Pancreas (tissue), 10 donors: Measurements from ENCODE around the gene EPHA10. TPM values are rescaled to one million over a fixed set of nuclear protein-coding genes. Genes with fewer than 3 reads are reported as not detected.

ENCODE experiments used
- ATAC-seq, 4 donors: fragments of 200-7000 bp; cut with Tn5 transposase; one replicate each; pipeline versions ENCODE4 v1.8.0 to v1.9.1; 2020; ENCODE audit warnings: mild to moderate bottlenecking in 4 of 4, moderate library complexity in 4 of 4
- DNase-seq, 6 donors: peaks; one replicate each; pipeline ENCODE4 v3.0.0-alpha.2; 2020
- FAIRE-seq: peaks from 2 replicates; lab custom pipeline; 2012; peaks lifted over from hg19 to GRCh38; lab: Jason Lieb, UNC
- H3K27ac ChIP-seq, 4 donors: fragments of 200-600 bp; sonication (generic); 1 replicate in 3 of 4; 2 replicates in 1 of 4; pipeline versions ENCODE4 v1.5.0 to v1.8.0; 2020
- H3K27me3 ChIP-seq, 4 donors: fragments of 200-600 bp; one replicate each; pipeline ENCODE4 v1.8.0; 2021
- H3K36me3 ChIP-seq, 3 donors: fragments of 200-600 bp; sonication (generic) in 1 of 3; one replicate each; pipeline versions ENCODE4 v1.5.0 to v1.8.0; 2020 to 2021
- H3K4me1 ChIP-seq, 3 donors: fragments of 200-600 bp; one replicate each; pipeline ENCODE4 v1.8.0; 2021
- H3K4me3 ChIP-seq, 4 donors: fragments of 200-600 bp; sonication (generic) in 2 of 4; one replicate each; pipeline versions ENCODE4 v1.5.0 to v1.8.0; 2020 to 2021
- H3K9me3 ChIP-seq, 4 donors: fragments of 200-600 bp; one replicate each; pipeline ENCODE4 v1.8.0; 2021
- CTCF ChIP-seq, 4 donors: fragments of 200-600 bp; sonication (generic) in 3 of 4; IDR thresholded peaks; one replicate each; pipeline versions ENCODE4 v1.5.0 to v1.8.0; 2021; ENCODE audit warnings: antibody characterized with exemption in 4 of 4
- WGBS, 2 donors: extraction: QIAGEN DNeasy Blood & Tissue Kit; methylation state at CpG; one replicate each; pipeline ENCODE4 v1.1.7; 2013; 5-methylcytosine and 5-hydroxymethylcytosine counted together
- intact Hi-C, 3 donors: fragments of 100-400 bp; cut with DNase I; formaldehyde crosslinking; loops; one replicate each; pipeline versions ENCODE4 v1.11.1 to v1.14.2; 2022
- polyA plus RNA-seq, 2 donors: library from polyadenylated mRNA; stranded (reverse); fragments of 200-250 nt; gene quantifications; one replicate each; pipeline ENCODE4 v1.2.3, GENCODE V29; 2013
- total RNA-seq, 6 donors: library from RNA; stranded (reverse); fragmentation: NEBNext Ultra II Directional in 4 of 6; extraction: Animal tissue kit (Norgen Biotek cat#: 25700) in 4 of 6; gene quantifications; one replicate each; pipeline versions ENCODE4 v1.2.1 to v1.2.4, GENCODE V29; 2021 to 2023
- donor health status: healthy with polysubstance abuse.
- donor health status: DM: no; HTN: no; CAD: no; lungs with moderate emphysema.
- donor health status: DM: no; HTN: no; CAD: no.
- donor health status: control.
- donor health status: control.
- donor health status: Bipolar disorder and iron deficiency.
- donor health status: DM: yes; HTN: yes; CAD: no.
- donor health status: DM: no; HTN: no; CAD: no.
- donor health status: DM: no; HTN: no; CAD: no.
- donor health status: DM: yes; HTN: yes; CAD: no.

EPHA10 gene
- total and polyA plus RNA-seq, 8 donors = 1.7 to 3.8 (median 2.2) TPM

- ATAC-seq (no peak), DNase-seq (no peak), FAIRE-seq (no peak)
- Histone ChIP-seq H3K4me3 (no peak overlapping the region), H3K9me3 (no peaks in the 10 kb centered on the region), H3K27me3 (no peaks in the 10 kb centered on the region), H3K27ac (no peak overlapping the region), H3K36me3 (no peaks in the 10 kb centered on the region), H3K4me1 (no peaks in the 10 kb centered on the region)
- intact Hi-C loops = no loop called here
- no peak for TF ChIP-seq CTCF (IDR thresholded peaks at IDR 0.05)
- 81 to 85% methylated on average over 4 of the region's 4 CpGs for WGBS, 2 donors
These were observed 48.6 kb downstream of the EPHA10 start for GRCh38 chr1:37716321-37716720.

DNA sequence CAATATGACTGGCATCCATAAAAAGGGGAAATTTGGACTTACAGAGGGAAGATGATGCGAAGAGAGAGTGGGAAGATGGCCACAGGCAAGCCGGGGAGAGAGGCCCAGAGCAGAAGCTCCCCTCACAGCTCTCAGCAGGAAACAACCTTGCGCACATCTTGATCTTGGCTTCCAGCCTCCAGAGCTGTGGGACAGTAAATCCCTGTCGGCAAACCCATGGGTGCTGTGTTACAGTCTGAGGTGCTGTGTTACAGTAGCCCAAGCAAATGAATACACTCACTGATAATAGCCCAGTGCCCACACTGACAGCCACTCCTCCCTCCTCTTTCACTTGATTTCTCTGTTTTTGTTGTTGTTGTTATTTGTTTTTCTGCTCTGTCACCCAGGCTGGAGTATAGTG, 50.2 kb downstream of the EPHA10 start:
- H3K27ac ChIP-seq = no peak overlapping the region
- H3K4me1 ChIP-seq = no peaks in the 10 kb centered on the region
- DNase-seq (no peak), FAIRE-seq (no peak), ATAC-seq (no peak)
- H3K36me3 ChIP-seq = no peaks in the 10 kb centered on the region
- no peak overlapping the region for H3K4me3 ChIP-seq
- H3K9me3 ChIP-seq = no peaks in the 10 kb centered on the region
- no peak for TF ChIP-seq CTCF (IDR thresholded peaks at IDR 0.05)
- 86 to 91% methylated on average over 4 of the region's 4 CpGs for WGBS, 2 donors
- H3K27me3 ChIP-seq = no peaks in the 10 kb centered on the region
- intact Hi-C loops = no loop called here

DNA sequence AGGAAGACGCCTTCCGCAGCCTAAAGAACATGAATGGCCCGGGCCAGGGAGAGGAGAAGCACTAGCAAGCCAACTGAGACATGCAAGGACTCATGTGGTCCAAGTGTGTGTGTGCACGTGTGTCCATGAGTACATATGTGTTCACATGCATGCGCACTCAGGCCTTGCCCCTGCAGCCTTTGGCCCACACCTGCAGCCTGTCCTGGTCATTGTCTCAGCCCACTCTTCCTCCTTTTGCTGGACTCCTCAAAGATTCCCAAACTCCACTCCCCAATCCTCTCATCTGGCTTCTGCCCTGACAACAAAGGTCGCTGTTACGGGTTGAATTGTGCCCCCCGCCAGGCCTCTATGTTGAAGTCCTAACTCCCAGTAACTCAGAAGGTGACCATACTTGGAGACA, 50.7 kb downstream of the EPHA10 start:
- no peak for TF ChIP-seq CTCF (IDR thresholded peaks at IDR 0.05)
- Histone ChIP-seq H3K27ac (no peak overlapping the region), H3K4me3 (no peak overlapping the region), H3K4me1 (no peaks in the 10 kb centered on the region), H3K36me3 (no peaks in the 10 kb centered on the region), H3K9me3 (no peaks in the 10 kb centered on the region), H3K27me3 (no peaks in the 10 kb centered on the region)
- no peak for FAIRE-seq
- intact Hi-C loops = no loop called here
- ATAC-seq = no peak
- DNase-seq = no peak
- 78 to 87% methylated on average over 7 to 8 of the region's 8 CpGs for WGBS, 2 donors

DNA sequence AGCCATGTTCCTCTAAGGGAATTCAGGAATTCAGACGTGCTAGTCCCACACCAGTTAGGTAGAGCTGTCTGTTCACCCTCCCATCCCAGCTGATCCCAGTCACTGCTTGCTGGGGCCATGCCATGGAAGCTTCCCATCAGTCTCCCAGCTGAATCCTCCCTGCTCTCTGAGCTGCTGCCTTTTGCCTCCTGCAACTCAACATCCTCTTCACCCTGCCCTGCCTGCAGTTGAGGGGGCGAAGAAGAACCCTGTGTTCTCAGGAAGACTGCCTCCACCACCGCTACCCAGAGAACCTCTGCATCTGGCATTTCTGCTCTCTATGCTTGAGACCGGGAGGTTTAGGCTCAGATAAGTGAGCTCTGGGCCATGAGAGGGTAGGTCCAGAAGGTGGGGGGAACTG, 56.4 kb downstream of the EPHA10 start:
- 77 to 80% methylated on average over 4 of the region's 4 CpGs for WGBS, 2 donors
- Histone ChIP-seq H3K36me3 (no peaks in the 10 kb centered on the region), H3K27me3 (no peaks in the 10 kb centered on the region), H3K4me1 (no peaks in the 10 kb centered on the region), H3K4me3 (no peak overlapping the region), H3K9me3 (no peaks in the 10 kb centered on the region), H3K27ac (no peak overlapping the region)
- ATAC-seq = no peak
- TF ChIP-seq CTCF (IDR thresholded peaks at IDR 0.05) = no peak
- intact Hi-C loops = no loop called here
- no peak for FAIRE-seq
- no peak for DNase-seq

- WGBS, 2 donors = 88 to 93% methylated on average over 8 of the region's 8 CpGs
- no peak for FAIRE-seq
These were observed 59.5 kb downstream of the EPHA10 start for GRCh38 chr1:37705399-37705798.

More at GRCh38 chr1:37705399-37705798, 59.5 kb downstream of the EPHA10 start:
- no peaks in the 10 kb centered on the region for H3K36me3 ChIP-seq
- intact Hi-C loops = no loop called here
- H3K9me3 ChIP-seq = no peaks in the 10 kb centered on the region
- H3K4me1 ChIP-seq = no peaks in the 10 kb centered on the region
- TF ChIP-seq CTCF (IDR thresholded peaks at IDR 0.05) = no peak
- no peaks in the 10 kb centered on the region for H3K27me3 ChIP-seq
- ATAC-seq (no peak), DNase-seq (no peak)
- H3K4me3 ChIP-seq = no peak overlapping the region
- H3K27ac ChIP-seq = no peak overlapping the region
